ES-I3 (cell line): ENCODE data around the gene PLEKHH3.
"Not testable (repeated sequence)": the region's sequence is repeated elsewhere in the genome, so short reads cannot be mapped to it uniquely, and the experiment has no call there.

ENCODE experiments used
- H3K36me3 ChIP-seq: 2 replicates; pipeline ENCODE4 v1.6.1; 2013; ENCODE audit warnings: mild to moderate bottlenecking, low read length, control low read depth, moderate library complexity; ENCODE audit not compliant: insufficient read depth
- H3K4me1 ChIP-seq: 2 replicates; pipeline ENCODE4 v1.6.1; 2013; ENCODE audit warnings: mild to moderate bottlenecking, control low read depth, low read length; ENCODE audit not compliant: insufficient read depth
- H3K9ac ChIP-seq: 2 replicates; pipeline ENCODE4 v1.6.1; 2013; ENCODE audit warnings: low read depth, mild to moderate bottlenecking, low read length, moderate library complexity
- H3K9me3 ChIP-seq: 2 replicates; pipeline ENCODE4 v1.6.1; 2013; ENCODE audit warnings: mild to moderate bottlenecking, low read length, moderate library complexity; ENCODE audit not compliant: control insufficient read depth, insufficient read depth

The PLEKHH3 gene

GRCh38 chr17:42647778-42648177, 29.0 kb downstream of the PLEKHH3 start:
- Histone ChIP-seq H3K9me3 (no peaks in the 10 kb centered on the region), H3K4me1 (peaks cover 1% of the 10 kb centered on the region; the same call in 1 of the 2 replicates), H3K9ac (no peak overlapping the region), H3K36me3 (no peaks in the 10 kb centered on the region)

- H3K36me3 ChIP-seq = no peaks in the 10 kb centered on the region
- no peak overlapping the region; the same call in 1 of the 2 replicates for H3K9ac ChIP-seq
- peaks cover 7% of the 10 kb centered on the region; the same call in 1 of the 2 replicates for H3K4me1 ChIP-seq
- no peaks in the 10 kb centered on the region for H3K9me3 ChIP-seq
Observed at GRCh38 chr17:42642336-42642735, 34.5 kb downstream of the PLEKHH3 start.

GRCh38 chr17:42640121-42640520, 36.7 kb downstream of the PLEKHH3 start:
- H3K9ac ChIP-seq = no peak overlapping the region

DNA sequence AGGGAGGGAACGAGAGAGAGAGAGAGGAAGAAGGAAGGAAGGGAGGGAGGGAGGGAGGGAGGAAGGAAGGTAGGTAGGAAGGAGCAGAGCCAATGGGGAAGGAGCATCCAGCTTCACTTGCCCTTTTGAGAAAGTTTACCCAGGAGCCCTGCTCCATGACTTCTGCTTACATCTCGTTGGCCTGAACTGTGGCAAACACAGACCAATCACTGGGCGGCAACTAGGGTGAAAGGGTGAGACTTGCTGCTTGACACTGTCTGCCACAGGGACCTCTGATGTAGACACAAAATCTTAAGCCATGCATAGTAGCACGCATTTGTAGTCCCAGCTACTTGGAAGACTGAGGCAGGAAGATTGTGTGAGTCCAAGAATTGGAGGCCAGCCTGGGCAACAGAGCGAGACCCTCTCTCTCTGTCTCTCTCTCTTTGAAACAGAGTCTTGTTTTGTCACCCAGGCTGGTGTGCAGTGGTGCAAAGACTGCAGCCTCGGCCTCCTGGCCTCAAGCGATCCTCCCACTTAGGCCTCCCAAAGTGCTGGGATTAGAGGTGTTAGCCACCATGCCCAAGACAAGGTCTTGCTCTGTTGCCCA, 37.2 kb downstream of the PLEKHH3 start:
- H3K9me3 ChIP-seq = no peaks in the 10 kb centered on the region

More at GRCh38 chr17:42640121-42640520, 36.7 kb downstream of the PLEKHH3 start:
- H3K9me3 ChIP-seq = no peaks in the 10 kb centered on the region
- peaks cover 7% of the 10 kb centered on the region; the same call in 1 of the 2 replicates for H3K4me1 ChIP-seq
- no peaks in the 10 kb centered on the region for H3K36me3 ChIP-seq

DNA sequence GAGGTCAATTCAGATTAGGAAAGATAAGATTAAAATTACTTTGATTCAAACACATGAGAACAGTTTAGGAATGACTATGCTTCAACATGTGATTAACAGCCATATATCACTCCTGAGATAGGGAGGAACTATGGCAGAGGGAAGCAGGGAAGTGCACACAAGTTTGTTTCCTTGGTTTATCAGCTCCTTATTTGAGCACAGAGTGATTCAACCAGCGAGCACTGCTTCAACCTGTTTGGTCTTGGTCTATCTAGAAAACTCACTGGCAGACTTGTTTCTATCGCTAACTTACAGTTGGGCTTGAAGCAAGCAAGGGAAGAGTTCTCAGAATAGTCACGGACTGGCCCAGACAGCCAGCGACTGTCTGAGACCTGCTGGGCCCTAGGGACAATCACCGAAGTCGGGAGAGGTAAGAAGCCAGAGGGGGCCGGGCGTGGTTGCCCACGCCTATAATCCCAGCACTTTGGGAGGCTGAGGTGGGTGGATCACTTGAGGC, 43.8 kb downstream of the PLEKHH3 start:
- no peak overlapping the region for H3K9ac ChIP-seq

More for the DNA sequence above, 37.2 kb downstream of the PLEKHH3 start:
- peaks cover 7% of the 10 kb centered on the region; the same call in 1 of the 2 replicates for H3K4me1 ChIP-seq
- H3K9ac ChIP-seq = no peak overlapping the region
- no peaks in the 10 kb centered on the region for H3K36me3 ChIP-seq

GRCh38 chr17:42629411-42630009, 47.3 kb downstream of the PLEKHH3 start:
- Histone ChIP-seq H3K4me1 (no peaks in the 10 kb centered on the region), H3K9ac (no peak overlapping the region), H3K36me3 (no peaks in the 10 kb centered on the region), H3K9me3 (no peaks in the 10 kb centered on the region)

More for the DNA sequence above, 43.8 kb downstream of the PLEKHH3 start:
- Histone ChIP-seq H3K9me3 (no peaks in the 10 kb centered on the region), H3K4me1 (no peaks in the 10 kb centered on the region), H3K36me3 (no peaks in the 10 kb centered on the region)

GRCh38 chr17:42627032-42627764, 49.6 kb downstream of the PLEKHH3 start:
- H3K9me3 ChIP-seq, H3K4me1 ChIP-seq, H3K36me3 ChIP-seq, H3K9ac ChIP-seq: not testable (repeated sequence)

GRCh38 chr17:42623732-42624596, 52.8 kb downstream of the PLEKHH3 start:
- no peaks in the 10 kb centered on the region for H3K36me3 ChIP-seq
- H3K4me1 ChIP-seq = 0 out of 2 replicates have a peak, but pooled peaks cover under 1% of the 10 kb centered on the region
- H3K9ac ChIP-seq = no peak overlapping the region
- no peaks in the 10 kb centered on the region for H3K9me3 ChIP-seq

GRCh38 chr17:42623271-42623670, 53.5 kb downstream of the PLEKHH3 start:
- Histone ChIP-seq H3K9ac (no peak overlapping the region), H3K36me3 (no peaks in the 10 kb centered on the region), H3K4me1 (peaks cover 3% of the 10 kb centered on the region), H3K9me3 (no peaks in the 10 kb centered on the region)

- H3K4me1 ChIP-seq, H3K9ac ChIP-seq, H3K36me3 ChIP-seq, H3K9me3 ChIP-seq: not testable (repeated sequence)
Observed at GRCh38 chr17:42621987-42622386, 54.8 kb downstream of the PLEKHH3 start.

DNA sequence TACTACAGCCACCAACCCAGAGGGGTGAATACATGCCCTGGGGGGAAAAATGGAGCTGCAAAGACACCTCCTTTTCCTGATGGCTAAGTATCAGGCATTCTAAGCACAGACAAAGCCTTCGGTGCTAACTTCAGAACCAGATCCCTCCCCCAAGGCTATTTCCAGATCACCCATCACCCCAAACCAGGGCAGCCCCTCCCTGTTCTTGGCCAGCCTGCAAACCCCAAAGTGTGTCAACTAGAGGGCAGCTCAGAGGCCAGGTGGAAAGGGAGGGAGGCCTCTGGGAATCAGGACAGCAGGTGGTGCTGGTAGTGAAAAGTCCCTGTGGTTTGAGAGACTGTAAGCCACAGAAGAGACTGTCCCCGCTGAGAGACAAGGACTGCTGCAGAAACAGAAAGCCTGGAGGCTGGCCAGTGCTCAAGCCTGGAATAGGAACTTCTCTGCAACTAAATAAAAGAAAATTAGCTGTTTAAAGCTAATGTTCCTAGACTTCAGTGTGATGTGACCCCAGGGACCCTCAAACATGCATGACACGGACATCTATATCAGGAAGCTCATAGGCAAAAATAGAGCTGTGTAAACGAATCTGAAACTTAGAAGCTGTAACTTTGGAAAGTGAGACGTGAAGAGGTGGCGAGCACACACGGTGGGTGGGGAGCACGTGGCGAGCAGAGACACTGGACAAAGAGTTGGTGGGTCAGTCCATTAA, 58.2 kb downstream of the PLEKHH3 start:
- Histone ChIP-seq H3K9me3 (no peaks in the 10 kb centered on the region), H3K9ac (no peak overlapping the region), H3K36me3 (peaks cover 10% of the 10 kb centered on the region; the same call in 1 of the 2 replicates), H3K4me1 (peaks cover 3% of the 10 kb centered on the region)

- H3K36me3 ChIP-seq = peaks cover 13% of the 10 kb centered on the region; the same call in 1 of the 2 replicates
- H3K4me1 ChIP-seq = peaks cover 3% of the 10 kb centered on the region
- H3K9me3 ChIP-seq = no peaks in the 10 kb centered on the region
- no peak overlapping the region for H3K9ac ChIP-seq
Observed at GRCh38 chr17:42617956-42618431, 58.8 kb downstream of the PLEKHH3 start.
